PC-3 (cell line): ENCODE results near the gene ABCB10.

Source experiments
- CTCF ChIP-seq: fragments of 300-600 bp; sonication (generic); conservative IDR thresholded peaks from 2 replicates; pipeline ENCODE4 v1.5.1; 2017; ENCODE audit warnings: antibody characterized with exemption, low read depth, mild to moderate bottlenecking, low read length
- EZH2 ChIP-seq: fragments of 300-600 bp; sonication (generic); IDR thresholded peaks from one replicate; pipeline ENCODE4 v1.6.1; 2017; ENCODE audit warnings: antibody characterized with exemption, mild to moderate bottlenecking, low read length; ENCODE audit not compliant: unreplicated experiment
- EZH2phosphoT487 ChIP-seq: fragments of 300-600 bp; sonication (generic); IDR thresholded peaks from 2 replicates; pipeline ENCODE4 v1.6.1; 2018; ENCODE audit warnings: mild to moderate bottlenecking, antibody characterized with exemption, low read length, borderline replicate concordance

GRCh38 chr1:229600229-229600628 lies 41.7 kb upstream of the ABCB10 start:
- TF ChIP-seq EZH2phosphoT487 (no peak), EZH2 (no peak), CTCF (no peak)
